WTC11 (cell line): ENCODE measurements around the gene ANO9. TPM values are rescaled to one million over a fixed set of nuclear protein-coding genes. Genes with fewer than 3 reads are reported as not detected.

Experiments
- ATAC-seq: fragments of 200-7000 bp; cut with Tn5 transposase; 2 replicates; pipeline ENCODE4 v1.10.0; 2021; ENCODE audit warnings: mild to moderate bottlenecking, moderate library complexity
- CTCF ChIA-PET: fragments of 300-600 bp; sonication (Branson Sonifier 250); formaldehyde crosslinking; loops from one replicate; lab custom pipeline; 2021; ENCODE audit warnings: antibody characterized with exemption; lab: Charles Lee
- POLR2A ChIA-PET: fragments of 350-600 bp; sonication (Branson Sonifier 250); formaldehyde crosslinking; loops from one replicate; lab custom pipeline; 2021; ENCODE audit warnings: antibody characterized with exemption; lab: Charles Lee
- DNase-seq: peaks from one replicate; pipeline ENCODE4 v3.0.0; 2021; ENCODE audit warnings: low spot score
- H3K27ac Mint-ChIP-seq: 2 replicates; pipeline ENCODE4 v1.8.0; 2021; ENCODE audit warnings: mixed read lengths
- H3K27me3 Mint-ChIP-seq: 2 replicates; pipeline ENCODE4 v1.8.0; 2021; ENCODE audit warnings: low read depth, mild to moderate bottlenecking, moderate library complexity, mixed read lengths
- H3K36me3 Mint-ChIP-seq: 2 replicates; pipeline ENCODE4 v1.8.0; 2021; ENCODE audit warnings: mixed read lengths
- H3K4me1 Mint-ChIP-seq: 2 replicates; pipeline ENCODE4 v1.8.0; 2022; ENCODE audit warnings: mixed read lengths
- H3K4me3 Mint-ChIP-seq: 2 replicates; pipeline ENCODE4 v1.8.0; 2021; ENCODE audit warnings: mild to moderate bottlenecking, moderate library complexity, mixed read lengths
- H3K9me3 Mint-ChIP-seq: 2 replicates; pipeline ENCODE4 v1.8.0; 2021; ENCODE audit warnings: mixed read lengths
- CREM ChIP-seq: sonication (generic); formaldehyde crosslinking; IDR thresholded peaks from 2 replicates; pipeline ENCODE4 v1.8.1; 2022; ENCODE audit warnings: mild to moderate bottlenecking, missing genetic modification reagents, moderate library complexity
- ESRRA ChIP-seq: sonication (generic); formaldehyde crosslinking; IDR thresholded peaks from 2 replicates; pipeline ENCODE4 v1.8.1; 2022; ENCODE audit warnings: mild to moderate bottlenecking, missing genetic modification reagents, borderline replicate concordance
- FOXK1 ChIP-seq: sonication (generic); formaldehyde crosslinking; IDR thresholded peaks from 2 replicates; pipeline ENCODE4 v1.8.0; 2022; ENCODE audit warnings: mild to moderate bottlenecking, moderate library complexity, missing genetic modification reagents
- FOXP1 ChIP-seq: sonication (generic); formaldehyde crosslinking; IDR thresholded peaks from 2 replicates; pipeline ENCODE4 v1.8.0; 2022; ENCODE audit warnings: missing genetic modification reagents, mild to moderate bottlenecking, moderate library complexity, borderline replicate concordance
- GTF2I ChIP-seq: fragments of 250-450 bp; sonication (Bioruptor Pico); conservative IDR thresholded peaks from 2 replicates; pipeline ENCODE4 v1.4.0; 2021; ENCODE audit warnings: mild to moderate bottlenecking
- JUN ChIP-seq: sonication (generic); formaldehyde crosslinking; IDR thresholded peaks from 2 replicates; pipeline ENCODE4 v1.8.0; 2023; ENCODE audit warnings: mild to moderate bottlenecking, missing genetic modification reagents
- MLX ChIP-seq: sonication (generic); formaldehyde crosslinking; IDR thresholded peaks from 2 replicates; pipeline ENCODE4 v1.8.1; 2023; ENCODE audit warnings: mild to moderate bottlenecking, missing genetic modification reagents, moderate library complexity
- NFE2L1 ChIP-seq: sonication (generic); formaldehyde crosslinking; IDR thresholded peaks from 2 replicates; pipeline ENCODE4 v1.8.1; 2023; ENCODE audit warnings: missing genetic modification reagents
- ZNF423 ChIP-seq: fragments of 250-450 bp; sonication (Bioruptor Pico); IDR thresholded peaks from 2 replicates; pipeline ENCODE4 v2.1.2; 2022; ENCODE audit warnings: mild to moderate bottlenecking, moderate library complexity
- total RNA-seq: library from RNA; stranded (reverse); gene quantifications from 3 replicates; pipeline ENCODE4 v1.2.3, GENCODE V29; 2021
- TF ChIP-seq, protein P1 (sequence below): sonication (generic); formaldehyde crosslinking; IDR thresholded peaks from 2 replicates; pipeline ENCODE4 v1.8.0; 2023; ENCODE audit warnings: mild to moderate bottlenecking, missing genetic modification reagents
- TF ChIP-seq, protein P2 (sequence below): fragments of 250-450 bp; sonication (Bioruptor Pico); conservative IDR thresholded peaks from 2 replicates; pipeline ENCODE4 v1.9.0; 2021; ENCODE audit warnings: mild to moderate bottlenecking
- TF ChIP-seq, protein P3 (sequence below): sonication (generic); formaldehyde crosslinking; IDR thresholded peaks from 2 replicates; pipeline ENCODE4 v1.8.0; 2022; ENCODE audit warnings: mild to moderate bottlenecking, missing genetic modification reagents
- TF ChIP-seq, protein P4 (sequence below): fragments of 200-600 bp; IDR thresholded peaks from 2 replicates; pipeline ENCODE4 v1.8.0; 2022; ENCODE audit warnings: antibody characterized with exemption

The ANO9 gene
- total RNA-seq, 1 experiment from 2014 or later = 13.2 TPM

- TF ChIP-seq ESRRA (CRISPR knock-in tag) = no peak
These were observed 63.8 kb downstream of the ANO9 start (continued) for GRCh38 chr11:377883-378500.

- CTCF ChIA-PET = interaction anchor here (0.9 to 2.0 kb wide), 4 partner anchors 13 to 161 kb away, joined by 3 to 7 read pairs (median 4); no protein-coding TSS in a partner anchor
- H3K4me3 Mint-ChIP-seq = no peak overlapping the region
- TF ChIP-seq, protein P1, sequence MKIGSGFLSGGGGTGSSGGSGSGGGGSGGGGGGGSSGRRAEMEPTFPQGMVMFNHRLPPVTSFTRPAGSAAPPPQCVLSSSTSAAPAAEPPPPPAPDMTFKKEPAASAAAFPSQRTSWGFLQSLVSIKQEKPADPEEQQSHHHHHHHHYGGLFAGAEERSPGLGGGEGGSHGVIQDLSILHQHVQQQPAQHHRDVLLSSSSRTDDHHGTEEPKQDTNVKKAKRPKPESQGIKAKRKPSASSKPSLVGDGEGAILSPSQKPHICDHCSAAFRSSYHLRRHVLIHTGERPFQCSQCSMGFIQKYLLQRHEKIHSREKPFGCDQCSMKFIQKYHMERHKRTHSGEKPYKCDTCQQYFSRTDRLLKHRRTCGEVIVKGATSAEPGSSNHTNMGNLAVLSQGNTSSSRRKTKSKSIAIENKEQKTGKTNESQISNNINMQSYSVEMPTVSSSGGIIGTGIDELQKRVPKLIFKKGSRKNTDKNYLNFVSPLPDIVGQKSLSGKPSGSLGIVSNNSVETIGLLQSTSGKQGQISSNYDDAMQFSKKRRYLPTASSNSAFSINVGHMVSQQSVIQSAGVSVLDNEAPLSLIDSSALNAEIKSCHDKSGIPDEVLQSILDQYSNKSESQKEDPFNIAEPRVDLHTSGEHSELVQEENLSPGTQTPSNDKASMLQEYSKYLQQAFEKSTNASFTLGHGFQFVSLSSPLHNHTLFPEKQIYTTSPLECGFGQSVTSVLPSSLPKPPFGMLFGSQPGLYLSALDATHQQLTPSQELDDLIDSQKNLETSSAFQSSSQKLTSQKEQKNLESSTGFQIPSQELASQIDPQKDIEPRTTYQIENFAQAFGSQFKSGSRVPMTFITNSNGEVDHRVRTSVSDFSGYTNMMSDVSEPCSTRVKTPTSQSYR (CRISPR knock-in tag) = no peak
- TF ChIP-seq FOXP1 (CRISPR knock-in tag) = no peak
- TF ChIP-seq, protein P2, sequence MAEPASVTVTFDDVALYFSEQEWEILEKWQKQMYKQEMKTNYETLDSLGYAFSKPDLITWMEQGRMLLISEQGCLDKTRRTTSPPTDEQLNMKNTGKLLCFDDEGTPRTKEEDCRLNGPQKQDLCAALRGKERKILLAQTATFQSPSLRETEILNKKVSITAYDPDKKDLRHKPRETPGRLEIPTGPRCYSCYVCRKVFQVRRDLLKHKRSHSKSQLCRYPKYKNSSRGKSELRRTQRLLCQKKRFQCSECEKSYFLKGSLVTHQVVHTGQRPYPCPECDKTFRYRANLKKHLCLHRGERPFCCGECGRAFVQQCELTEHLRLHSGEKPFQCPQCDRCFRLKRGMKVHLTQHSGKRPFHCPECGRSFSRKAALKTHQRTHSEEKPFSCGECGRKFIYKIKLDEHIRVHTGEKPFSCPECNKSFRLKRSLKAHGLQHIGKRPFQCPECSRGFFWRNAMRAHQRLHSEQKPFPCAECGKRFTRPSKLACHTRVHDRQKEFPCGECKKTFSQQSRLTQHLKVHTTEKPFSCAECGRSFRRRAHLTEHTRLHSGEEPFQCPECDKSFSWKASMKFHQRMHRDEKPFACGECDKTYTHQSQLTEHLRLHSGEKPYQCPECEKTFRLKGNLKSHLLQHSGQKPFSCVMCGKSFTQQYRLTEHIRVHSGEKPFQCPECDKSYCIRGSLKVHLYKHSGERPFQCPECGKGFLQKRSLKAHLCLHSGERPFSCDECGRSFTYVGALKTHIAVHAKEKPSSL (CRISPR knock-in tag) = no peak
- no peaks in the 10 kb centered on the region for H3K27me3 Mint-ChIP-seq
- H3K4me1 Mint-ChIP-seq = no peaks in the 10 kb centered on the region
- H3K36me3 Mint-ChIP-seq = peaks cover 17% of the 10 kb centered on the region
- DNase-seq (no peak), ATAC-seq (no peak)
- H3K27ac Mint-ChIP-seq = no peak overlapping the region
- POLR2A ChIA-PET = interaction anchor here (1.2 kb wide), 1 partner anchor 17 kb away, joined by 3 read pairs; the partner anchor contains the start of gene PKP3
- H3K9me3 Mint-ChIP-seq = 0 out of 2 replicates have a peak, but pooled peaks cover 7% of the 10 kb centered on the region
These were observed 64.5 kb downstream of the ANO9 start for GRCh38 chr11:377174-377865.

DNA sequence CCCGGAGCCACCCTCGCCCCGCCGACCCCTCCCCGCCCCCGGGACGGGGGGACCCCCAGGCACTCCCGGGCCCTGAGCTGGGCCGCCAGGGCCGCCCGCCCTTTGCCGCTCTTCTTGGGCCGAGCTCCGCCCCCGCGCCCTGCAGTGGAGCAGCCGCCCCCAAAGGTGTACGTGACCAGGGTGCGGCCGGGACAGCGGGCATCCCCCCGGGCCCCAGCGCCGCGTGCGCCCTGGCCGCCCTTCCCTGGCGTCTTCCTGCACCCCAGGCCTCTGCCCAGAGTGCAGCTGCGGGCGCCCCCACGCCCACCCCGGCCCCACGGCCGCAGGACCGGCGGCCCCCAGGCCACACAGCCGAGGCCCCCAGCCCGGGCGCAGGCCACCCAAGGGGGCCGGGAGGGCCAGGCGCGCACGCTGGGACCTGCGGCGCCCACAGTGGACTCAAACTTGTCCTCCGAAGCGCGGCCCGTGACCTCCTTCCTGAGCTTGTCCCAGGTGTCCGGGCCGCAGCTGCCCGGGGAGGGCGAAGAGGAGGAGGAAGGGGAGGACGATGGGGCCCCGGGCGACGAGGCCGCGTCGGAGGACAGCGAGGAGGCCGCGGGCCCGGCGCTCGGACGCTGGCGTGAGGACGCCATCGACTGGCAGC is 65.2 kb downstream of the ANO9 start:
- Mint-ChIP-seq H3K9me3 (0 out of 2 replicates have a peak, but pooled peaks cover 7% of the 10 kb centered on the region), H3K27me3 (no peaks in the 10 kb centered on the region), H3K4me1 (no peaks in the 10 kb centered on the region), H3K4me3 (no peak overlapping the region), H3K36me3 (peaks cover 20% of the 10 kb centered on the region)
- ATAC-seq (no peak), DNase-seq (no peak)
- CTCF ChIA-PET = interaction anchor here (0.9 to 2.0 kb wide), 4 partner anchors 14 to 161 kb away, joined by 3 to 7 read pairs (median 4); no protein-coding TSS in a partner anchor
- TF ChIP-seq JUN (CRISPR knock-in tag) (no peak), MLX (no peak), NFE2L1 (CRISPR knock-in tag) (no peak), FOXK1 (no peak), GTF2I (CRISPR knock-in tag) (no peak), CREM (CRISPR knock-in tag) (no peak), ZNF423 (no peak)
- TF ChIP-seq, protein P3, sequence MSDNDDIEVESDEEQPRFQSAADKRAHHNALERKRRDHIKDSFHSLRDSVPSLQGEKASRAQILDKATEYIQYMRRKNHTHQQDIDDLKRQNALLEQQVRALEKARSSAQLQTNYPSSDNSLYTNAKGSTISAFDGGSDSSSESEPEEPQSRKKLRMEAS (CRISPR knock-in tag) = no peak
- TF ChIP-seq, protein P4, sequence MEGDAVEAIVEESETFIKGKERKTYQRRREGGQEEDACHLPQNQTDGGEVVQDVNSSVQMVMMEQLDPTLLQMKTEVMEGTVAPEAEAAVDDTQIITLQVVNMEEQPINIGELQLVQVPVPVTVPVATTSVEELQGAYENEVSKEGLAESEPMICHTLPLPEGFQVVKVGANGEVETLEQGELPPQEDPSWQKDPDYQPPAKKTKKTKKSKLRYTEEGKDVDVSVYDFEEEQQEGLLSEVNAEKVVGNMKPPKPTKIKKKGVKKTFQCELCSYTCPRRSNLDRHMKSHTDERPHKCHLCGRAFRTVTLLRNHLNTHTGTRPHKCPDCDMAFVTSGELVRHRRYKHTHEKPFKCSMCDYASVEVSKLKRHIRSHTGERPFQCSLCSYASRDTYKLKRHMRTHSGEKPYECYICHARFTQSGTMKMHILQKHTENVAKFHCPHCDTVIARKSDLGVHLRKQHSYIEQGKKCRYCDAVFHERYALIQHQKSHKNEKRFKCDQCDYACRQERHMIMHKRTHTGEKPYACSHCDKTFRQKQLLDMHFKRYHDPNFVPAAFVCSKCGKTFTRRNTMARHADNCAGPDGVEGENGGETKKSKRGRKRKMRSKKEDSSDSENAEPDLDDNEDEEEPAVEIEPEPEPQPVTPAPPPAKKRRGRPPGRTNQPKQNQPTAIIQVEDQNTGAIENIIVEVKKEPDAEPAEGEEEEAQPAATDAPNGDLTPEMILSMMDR = no peak
- TF ChIP-seq, all 79 proteins: peak for 0
- POLR2A ChIA-PET = interaction anchor here (0.6 to 1.2 kb wide), 2 partner anchors 14 to 17 kb away, joined by 3 read pairs; partner anchors contain the start of gene PKP3
- H3K27ac Mint-ChIP-seq = no peak overlapping the region
